Stomach (tissue), 9 donors: ENCODE data around the gene HLA-DMA. TPM values are rescaled to one million over a fixed set of nuclear protein-coding genes. Genes with fewer than 3 reads are reported as not detected.

Source experiments
- DNase-seq, 2 donors: peaks; one replicate each; pipeline versions ENCODE4 v3.0.0 to v3.0.0-alpha.2; 2013 to 2019
- H3K27ac ChIP-seq, 5 donors: fragments of 200-600 bp in 4 of 5; sonication (generic) in 4 of 5; one replicate each; pipeline ENCODE4 v1.5.1; 2013 to 2019; ENCODE audit warnings: mild to moderate bottlenecking in 1 of 5, moderate library complexity in 1 of 5
- H3K27me3 ChIP-seq, 3 donors: fragments of 200-600 bp; sonication (generic); one replicate each; pipeline ENCODE4 v1.5.1; 2017 to 2019; ENCODE audit warnings: mixed run types in 1 of 3
- H3K36me3 ChIP-seq, 4 donors: fragments of 200-600 bp; sonication (generic); 1 replicate in 3 of 4; 2 replicates in 1 of 4; pipeline ENCODE4 v1.5.1; 2016 to 2019
- H3K4me1 ChIP-seq, 4 donors: fragments of 200-600 bp; sonication (generic); one replicate each; pipeline ENCODE4 v1.5.1; 2016 to 2019
- H3K4me3 ChIP-seq, 4 donors: fragments of 200-600 bp; sonication (generic) in 3 of 4; one replicate each; pipeline ENCODE4 v1.5.1; 2016 to 2019; ENCODE audit warnings: mild to moderate bottlenecking in 1 of 4
- H3K9me3 ChIP-seq, 4 donors: fragments of 200-600 bp; sonication (generic); one replicate each; pipeline ENCODE4 v1.5.1; 2016 to 2019
- EP300 ChIP-seq: sonication (generic); formaldehyde crosslinking; IDR thresholded peaks from one replicate; pipeline ENCODE4 v1.6.1; 2017; ENCODE audit warnings: antibody characterized with exemption
- POLR2A ChIP-seq, 4 donors: fragments of 450-650 bp; IDR thresholded peaks; one replicate each; pipeline ENCODE4 v1.6.1; 2016; ENCODE audit warnings: antibody characterized with exemption in 4 of 4, control low read depth in 2 of 4, mild to moderate bottlenecking in 1 of 4, moderate library complexity in 1 of 4
- POLR2AphosphoS5 ChIP-seq, 3 donors: sonication (generic); formaldehyde crosslinking; IDR thresholded peaks; one replicate each; pipeline ENCODE4 v1.6.1; 2016; ENCODE audit warnings: antibody characterized with exemption in 3 of 3
- WGBS, 5 donors: extraction: QIAGEN DNeasy Blood & Tissue Kit in 3 of 5; methylation state at CpG; one replicate each; pipeline versions ENCODE4 v1.1.5 to v1.1.7; 2013 to 2018; 5-methylcytosine and 5-hydroxymethylcytosine counted together
- intact Hi-C: fragments of 100-400 bp; cut with DNase I; formaldehyde crosslinking; loops from one replicate; pipeline ENCODE4 v1.15.1; 2023; ENCODE audit warnings: low total_unique reads
- polyA plus RNA-seq, 3 donors: library from polyadenylated mRNA; stranded (reverse); fragments of 200-250 nt; gene quantifications; one replicate each; pipeline ENCODE4 v1.2.3, GENCODE V29; 2013
- total RNA-seq, 5 donors: library from RNA; depleted of rRNA; stranded (reverse); fragments of >200 nt; gene quantifications; one replicate each; pipeline versions ENCODE4 v1.1.0 to v1.2.3, GENCODE V29; 2014 to 2016
- TF ChIP-seq, protein P1 (sequence below), 7 experiments: fragments of 450-650 bp in 4 of 7; fragments of 200-600 bp in 3 of 7; sonication (generic) in 3 of 7; IDR thresholded peaks; one replicate each; pipeline ENCODE4 v1.5.1; 2016 to 2019; ENCODE audit warnings: antibody characterized with exemption in 7 of 7, control low read depth in 2 of 7, mild to moderate bottlenecking in 1 of 7
- donor health status: healthy with polysubstance abuse.
- donor health status: Bipolar disorder and iron deficiency.
- donor health status: healthy.

HLA-DMA gene
- total and polyA plus RNA-seq, 8 donors, result 0.87 to 129 (median 32.2) TPM

DNA sequence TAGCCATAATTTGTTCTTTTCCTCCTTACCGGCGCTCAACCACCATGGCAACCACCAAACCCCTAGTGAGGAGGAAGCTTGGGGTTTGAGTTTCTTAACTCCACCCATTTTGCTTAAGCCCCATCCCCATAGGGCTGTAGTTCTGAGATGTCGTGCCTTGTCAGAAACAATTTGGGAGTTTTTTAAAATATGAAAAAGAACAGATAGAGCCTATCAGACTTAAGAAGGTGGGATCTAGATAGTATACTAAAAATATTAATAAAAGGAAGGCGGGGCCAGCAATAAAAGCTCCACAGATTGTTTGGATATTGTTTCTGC lies 21.1 kb upstream of the HLA-DMA start:
- H3K4me3 ChIP-seq, result peak overlapping the region; percentile 79 to 99 (median 94)
- intact Hi-C loops, result no loop called here
- no peaks in the 10 kb centered on the region for H3K27me3 ChIP-seq
- TF ChIP-seq EP300 (no peak), POLR2A (IDR thresholded peaks at IDR 0.05) (no peak), POLR2AphosphoS5 (IDR thresholded peaks at IDR 0.05) (no peak)
- peaks cover 41 to 50% (median 47%) of the 10 kb centered on the region in 4 donors for H3K4me1 ChIP-seq
- H3K9me3 ChIP-seq, result no peaks in the 10 kb centered on the region
- peaks cover 59 to 68% (median 65%) of the 10 kb centered on the region in 4 donors for H3K36me3 ChIP-seq
- peak overlapping the region in 4 of 5 donors; percentile 99 to 100 (median 100) for H3K27ac ChIP-seq
- DNase-seq, result peak in 1 of 2 donors; percentile 72
- WGBS, 5 donors, result 0 to 1% (median 1%) methylated on average over 4 of the region's 4 CpGs

DNA sequence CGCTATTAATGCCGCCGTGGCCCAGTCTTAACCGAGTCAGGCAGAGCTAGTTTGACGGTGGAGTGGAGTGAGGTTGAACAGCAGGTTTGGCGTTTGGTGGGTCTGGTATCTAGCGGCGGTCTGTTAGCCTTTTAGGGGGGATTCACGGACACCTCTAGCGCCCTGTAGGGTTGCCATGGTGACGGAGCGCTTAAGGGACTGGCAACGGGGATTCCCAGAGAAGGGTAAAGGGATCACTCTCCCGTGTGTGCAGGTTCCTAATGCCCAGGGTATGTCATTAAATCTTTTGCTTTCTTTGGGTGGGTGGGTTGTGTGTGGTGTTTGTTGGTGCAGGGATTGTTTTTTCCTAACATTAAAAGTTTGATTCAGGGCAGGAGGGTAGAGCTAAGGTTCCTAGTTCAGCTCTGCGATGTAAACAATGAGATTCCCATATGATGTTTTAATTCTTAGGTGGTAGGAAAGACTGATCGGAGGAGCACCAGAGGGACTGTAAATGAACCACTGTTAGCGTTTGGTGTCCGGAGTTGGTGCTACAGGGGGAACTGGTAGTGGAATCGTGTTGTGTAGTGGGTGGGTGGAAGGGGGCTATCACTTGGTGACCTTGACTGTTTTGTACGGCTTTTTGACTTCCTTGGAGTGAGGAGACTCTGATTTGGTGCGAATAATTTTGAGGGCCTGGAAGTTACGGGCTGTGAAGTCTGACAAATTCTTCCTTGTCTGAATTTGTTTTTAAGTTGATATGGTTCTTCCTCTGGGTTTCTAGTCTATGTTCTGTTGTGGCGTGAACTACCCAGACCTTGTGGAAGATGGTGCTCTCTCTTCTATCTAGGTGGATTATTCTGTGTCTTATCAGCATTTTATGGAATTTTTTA lies 20.5 kb upstream of the HLA-DMA start:
- intact Hi-C loops, result no loop called here
- DNase-seq, result peak; percentile 39 to 77
- TF ChIP-seq POLR2A (IDR thresholded peaks at IDR 0.05) (no peak), EP300 (no peak)
- TF ChIP-seq, protein P1, sequence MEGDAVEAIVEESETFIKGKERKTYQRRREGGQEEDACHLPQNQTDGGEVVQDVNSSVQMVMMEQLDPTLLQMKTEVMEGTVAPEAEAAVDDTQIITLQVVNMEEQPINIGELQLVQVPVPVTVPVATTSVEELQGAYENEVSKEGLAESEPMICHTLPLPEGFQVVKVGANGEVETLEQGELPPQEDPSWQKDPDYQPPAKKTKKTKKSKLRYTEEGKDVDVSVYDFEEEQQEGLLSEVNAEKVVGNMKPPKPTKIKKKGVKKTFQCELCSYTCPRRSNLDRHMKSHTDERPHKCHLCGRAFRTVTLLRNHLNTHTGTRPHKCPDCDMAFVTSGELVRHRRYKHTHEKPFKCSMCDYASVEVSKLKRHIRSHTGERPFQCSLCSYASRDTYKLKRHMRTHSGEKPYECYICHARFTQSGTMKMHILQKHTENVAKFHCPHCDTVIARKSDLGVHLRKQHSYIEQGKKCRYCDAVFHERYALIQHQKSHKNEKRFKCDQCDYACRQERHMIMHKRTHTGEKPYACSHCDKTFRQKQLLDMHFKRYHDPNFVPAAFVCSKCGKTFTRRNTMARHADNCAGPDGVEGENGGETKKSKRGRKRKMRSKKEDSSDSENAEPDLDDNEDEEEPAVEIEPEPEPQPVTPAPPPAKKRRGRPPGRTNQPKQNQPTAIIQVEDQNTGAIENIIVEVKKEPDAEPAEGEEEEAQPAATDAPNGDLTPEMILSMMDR (IDR thresholded peaks at IDR 0.05), result no peak
- H3K27me3 ChIP-seq, result no peaks in the 10 kb centered on the region
- H3K27ac ChIP-seq, result peak overlapping the region; percentile 93 to 100 (median 99)
- H3K4me3 ChIP-seq, result peak overlapping the region; percentile 79 to 99 (median 94)
- no peaks in the 10 kb centered on the region for H3K9me3 ChIP-seq
- peaks cover 41 to 44% (median 43%) of the 10 kb centered on the region in 4 donors for H3K4me1 ChIP-seq
- peaks cover 53 to 62% (median 59%) of the 10 kb centered on the region in 4 donors for H3K36me3 ChIP-seq
- WGBS, 5 donors, result 0% methylated on average over 20 to 23 of the region's 23 CpGs

DNA sequence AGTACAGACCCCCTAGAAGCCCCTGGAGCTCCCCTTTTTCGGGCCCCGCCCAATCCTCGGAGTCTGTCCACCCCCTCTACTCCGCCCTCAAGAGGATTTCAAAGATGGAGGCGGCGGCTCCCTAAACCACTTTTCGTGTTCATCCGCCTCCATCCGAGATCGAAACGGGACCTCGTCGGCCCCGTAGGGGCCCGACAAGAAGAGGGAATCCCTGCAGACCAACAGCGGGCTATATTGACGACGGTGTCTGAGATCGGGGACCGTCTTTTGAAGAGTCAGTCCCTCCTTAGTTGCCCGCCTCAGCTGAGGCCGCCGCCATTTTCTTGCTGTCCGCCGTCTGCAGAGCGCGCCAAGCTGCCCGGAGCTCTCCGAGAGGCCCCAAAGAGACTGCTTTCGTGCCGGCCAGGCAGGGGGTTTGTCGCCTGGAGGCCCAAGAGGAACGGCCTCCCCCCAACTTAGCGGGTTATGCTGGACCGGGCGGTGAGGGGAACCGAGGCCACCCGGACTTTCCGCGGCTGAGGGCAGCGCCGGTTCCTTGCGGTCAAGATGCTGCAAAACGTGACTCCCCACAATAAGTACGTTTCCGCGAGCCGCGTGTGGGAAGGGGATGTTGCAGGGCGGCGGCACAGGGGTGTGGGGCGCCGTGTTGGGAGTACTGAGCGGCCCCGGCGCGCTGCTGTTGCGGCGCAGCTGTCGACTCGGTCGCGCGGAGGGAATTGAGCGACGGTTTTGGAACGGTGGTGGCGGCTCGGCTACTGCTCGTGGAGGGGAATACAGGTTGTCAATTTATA lies 19.7 kb upstream of the HLA-DMA start:
- Histone ChIP-seq H3K27me3 (no peaks in the 10 kb centered on the region), H3K4me1 (peaks cover 34 to 37% (median 35%) of the 10 kb centered on the region in 4 donors), H3K4me3 (peak overlapping the region; percentile 79 to 99 (median 94)), H3K27ac (peak overlapping the region; percentile 93 to 100 (median 99)), H3K36me3 (peaks cover 45 to 54% (median 50%) of the 10 kb centered on the region in 4 donors), H3K9me3 (no peaks in the 10 kb centered on the region)
- WGBS, 5 donors, result 0 to 1% (median 0%) methylated on average over 38 to 70 of the region's 70 CpGs
- TF ChIP-seq, protein P1 (IDR thresholded peaks at IDR 0.05), result no peak
- TF ChIP-seq POLR2A (IDR thresholded peaks at IDR 0.05), result no peak
- TF ChIP-seq POLR2AphosphoS5 (IDR thresholded peaks at IDR 0.05), result peak in 2 of 3 donors; percentile 3 to 52
- intact Hi-C loops, result no loop called here
- peak in 1 of 2 donors; percentile 57 for DNase-seq

DNA sequence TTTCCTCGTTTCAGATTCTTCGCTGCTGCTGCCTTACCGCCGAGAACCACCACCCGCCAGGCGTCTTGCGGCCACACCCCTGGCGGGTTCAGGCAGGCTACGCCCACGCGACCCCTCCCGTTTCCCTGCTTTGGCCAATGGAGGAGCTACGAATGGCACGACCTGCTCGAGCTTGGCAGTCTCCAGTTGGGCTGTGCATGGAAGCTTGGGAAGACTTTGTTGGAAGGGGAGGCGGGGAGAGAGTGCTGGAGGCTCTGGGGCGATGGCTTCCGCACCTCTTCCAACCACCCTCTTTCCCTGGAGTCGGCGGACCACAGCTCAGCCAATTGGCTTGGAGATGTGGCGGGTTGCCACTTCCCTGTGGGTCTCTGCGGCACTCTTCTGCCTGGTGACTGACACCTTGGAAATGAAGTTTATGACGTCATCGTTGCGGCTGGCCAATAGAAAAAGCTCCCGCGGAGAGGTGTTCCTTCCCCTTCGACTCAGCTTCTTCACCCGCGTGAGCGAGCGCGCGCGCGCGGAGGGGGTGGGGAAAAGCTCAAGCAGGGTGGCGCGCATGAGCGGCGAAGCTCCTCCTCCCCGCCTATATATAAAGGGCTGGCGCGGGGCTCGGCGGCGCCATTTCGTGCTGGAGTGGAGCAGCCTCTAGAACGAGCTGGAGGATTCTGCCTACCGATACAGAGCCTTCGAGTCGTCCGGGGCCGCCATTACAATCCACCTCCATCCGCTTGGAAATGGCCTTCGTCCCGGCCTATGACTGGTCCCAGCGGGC lies 18.9 kb upstream of the HLA-DMA start:
- intact Hi-C loops, result no loop called here
- TF ChIP-seq EP300 (no peak), POLR2A (IDR thresholded peaks at IDR 0.05) (peak in 2 of 4 donors; percentile 93 to 97), POLR2AphosphoS5 (IDR thresholded peaks at IDR 0.05) (peak; percentile 96 to 100 (median 99))
- TF ChIP-seq, protein P1 (IDR thresholded peaks at IDR 0.05), result peak in 1 of 7 experiments; percentile 2
- Histone ChIP-seq H3K27me3 (no peaks in the 10 kb centered on the region), H3K27ac (peak overlapping the region; percentile 93 to 100 (median 99)), H3K36me3 (peaks cover 37 to 46% (median 43%) of the 10 kb centered on the region in 4 donors), H3K4me3 (peak overlapping the region; percentile 79 to 99 (median 94)), H3K9me3 (no peaks in the 10 kb centered on the region), H3K4me1 (peaks cover 32 to 37% (median 34%) of the 10 kb centered on the region in 4 donors)
- 0 to 1% (median 0%) methylated on average over 31 to 58 of the region's 58 CpGs for WGBS, 5 donors
- peak; percentile 99 to 100 for DNase-seq
